Transverse colon (tissue), 3 donors: ENCODE results near the gene APOD.

Experiments
- CTCF ChIP-seq, 5 experiments: fragments of 200-600 bp in 3 of 5; fragments of 450-650 bp in 2 of 5; sonication (generic) in 3 of 5; IDR thresholded peaks; 1 replicate in 2 of 5; 2 replicates in 3 of 5; pipeline ENCODE4 v1.5.1; 2016 to 2017; ENCODE audit warnings: antibody characterized with exemption in 5 of 5, inconsistent platforms in 3 of 5, mild to moderate bottlenecking in 2 of 5, moderate library complexity in 1 of 5
- POLR2A ChIP-seq: fragments of 450-650 bp; IDR thresholded peaks from one replicate; pipeline ENCODE4 v1.6.1; 2016; ENCODE audit warnings: antibody characterized with exemption, mild to moderate bottlenecking, moderate library complexity

DNA sequence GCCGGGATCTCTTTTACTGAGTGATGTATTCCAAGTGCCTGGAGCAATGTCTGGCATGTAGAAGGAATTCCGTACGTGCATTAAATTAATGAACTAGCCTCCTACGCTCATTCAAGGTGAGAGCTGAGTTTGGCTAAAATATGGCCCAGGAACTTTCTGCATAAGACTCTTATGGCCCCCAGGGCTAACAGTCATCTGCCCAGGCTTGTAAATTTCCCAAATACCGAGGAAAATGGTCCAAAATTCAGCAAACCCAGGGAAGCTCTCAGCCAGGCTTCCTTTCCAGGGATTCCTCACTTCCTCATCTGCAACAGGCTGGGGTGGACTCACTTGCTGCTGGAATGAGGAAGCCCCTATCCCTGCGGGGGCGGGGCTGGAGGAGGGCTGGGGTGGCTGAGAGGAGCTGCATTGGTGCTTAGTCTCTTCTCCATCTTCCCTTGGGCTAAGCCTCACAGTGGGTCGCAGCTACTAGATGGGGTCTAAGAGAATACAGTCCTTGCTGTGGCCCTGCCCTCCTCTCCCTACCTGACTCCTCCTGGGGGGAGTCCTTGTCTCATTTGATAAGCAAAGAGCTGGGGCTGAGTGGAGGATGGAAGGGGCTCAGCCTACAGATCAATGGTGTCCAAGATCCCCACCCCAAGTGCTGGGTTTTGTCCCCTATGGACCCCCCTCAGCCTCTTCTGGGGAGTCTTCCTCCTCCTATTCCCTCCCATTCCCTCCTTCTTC is 28.5 kb upstream of the APOD start:
- TF ChIP-seq CTCF (IDR thresholded peaks at IDR 0.05) (no peak), POLR2A (no peak)
